HG03280 (cell line): ENCODE measurements around the gene ATE1.

Experiments
- ATAC-seq: cut with Tn5 transposase; IDR thresholded peaks from one replicate; pipeline ENCODE4 v1.9.1; 2021; ENCODE audit warnings: mild to moderate bottlenecking, moderate library complexity; ENCODE audit not compliant: unreplicated experiment

ATE1 gene

GRCh38 chr10:121879476-121879875 is 48.4 kb downstream of the ATE1 start:
- ATAC-seq, result no peak

GRCh38 chr10:121873236-121873635 is 54.6 kb downstream of the ATE1 start:
- ATAC-seq, result no peak

GRCh38 chr10:121870413-121870812 is 57.4 kb downstream of the ATE1 start:
- no peak for ATAC-seq

DNA sequence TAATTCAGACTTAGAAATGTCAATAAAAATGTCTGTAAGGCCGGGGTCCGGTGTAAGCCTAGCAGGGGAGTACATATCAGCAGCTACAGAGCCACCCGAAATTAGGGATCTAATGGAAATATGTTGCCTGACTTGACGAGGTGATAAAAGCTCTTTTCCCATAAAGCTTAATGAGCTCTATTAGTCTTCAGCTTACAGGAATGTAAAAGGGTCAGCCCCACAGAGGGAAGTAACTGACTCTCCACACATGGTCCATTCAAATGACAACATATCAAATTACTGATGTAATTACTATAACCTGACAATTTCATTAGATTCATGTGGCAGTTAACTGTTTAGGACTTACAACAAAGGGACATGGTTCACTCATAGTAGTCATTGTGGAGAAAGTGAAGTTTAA is 62.3 kb downstream of the ATE1 start:
- ATAC-seq, result no peak

DNA sequence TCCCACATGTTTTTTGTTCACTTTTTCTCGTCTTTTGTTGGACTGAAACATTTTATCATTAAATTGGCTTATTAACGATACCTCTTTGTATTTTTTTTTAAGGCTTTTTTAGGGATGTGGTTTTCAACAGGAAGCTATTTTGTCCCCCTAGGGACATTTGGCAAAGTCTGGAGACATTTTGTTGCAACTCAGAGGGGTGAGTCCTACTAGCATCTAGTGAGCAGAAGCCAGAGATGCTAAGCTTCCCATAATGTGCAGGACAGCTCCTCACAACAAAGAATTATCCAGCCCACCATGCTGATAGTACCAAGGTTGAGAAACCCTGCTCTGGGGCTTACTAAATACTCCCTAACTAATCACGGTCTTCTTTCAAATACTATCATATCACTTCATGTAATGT is 63.2 kb downstream of the ATE1 start:
- ATAC-seq, result no peak

DNA sequence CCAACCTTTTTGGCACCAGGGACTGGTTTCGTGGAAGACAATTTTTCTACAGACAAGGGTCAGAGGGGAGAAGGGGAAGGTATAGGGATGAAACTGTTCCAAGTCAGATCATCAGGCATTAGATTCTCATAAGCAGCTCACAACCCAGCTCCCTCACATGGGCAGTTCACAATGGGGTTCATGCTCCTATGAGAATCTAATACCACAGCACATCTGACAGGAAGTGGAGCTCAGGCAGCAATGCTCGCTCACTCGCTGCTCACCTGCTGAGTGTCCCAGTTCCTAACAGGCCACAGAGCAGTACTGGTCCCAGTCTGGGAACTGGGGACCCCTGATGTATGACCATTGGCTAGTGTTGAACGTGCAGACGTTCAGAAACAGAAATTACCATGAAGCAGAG is 63.7 kb downstream of the ATE1 start:
- no peak for ATAC-seq

- no peak for ATAC-seq
Observed at GRCh38 chr10:121862649-121863048, 65.2 kb downstream of the ATE1 start.

- ATAC-seq, result no peak
Observed at GRCh38 chr10:121862042-121862441, 65.8 kb downstream of the ATE1 start.

DNA sequence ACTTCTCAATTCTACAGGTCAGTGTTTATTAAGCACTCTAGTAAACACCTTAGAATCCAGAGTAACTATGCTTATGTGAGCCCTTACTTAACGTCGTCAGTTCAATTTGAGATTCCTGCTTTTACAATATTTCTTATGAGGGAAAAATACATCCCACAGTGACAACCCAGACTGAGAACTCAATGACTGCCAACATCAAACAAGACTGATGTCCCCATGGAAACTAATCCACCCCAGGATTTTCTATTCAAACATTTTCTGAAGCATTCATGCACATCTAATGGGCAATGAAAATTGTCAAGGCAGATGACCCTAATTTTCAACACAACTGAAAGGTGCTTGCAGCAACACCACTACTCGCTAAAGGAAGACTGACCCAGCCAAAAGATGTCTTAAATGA is 67.0 kb downstream of the ATE1 start:
- no peak for ATAC-seq

GRCh38 chr10:121854809-121855445 is 72.9 kb downstream of the ATE1 start:
- ATAC-seq, result no peak

DNA sequence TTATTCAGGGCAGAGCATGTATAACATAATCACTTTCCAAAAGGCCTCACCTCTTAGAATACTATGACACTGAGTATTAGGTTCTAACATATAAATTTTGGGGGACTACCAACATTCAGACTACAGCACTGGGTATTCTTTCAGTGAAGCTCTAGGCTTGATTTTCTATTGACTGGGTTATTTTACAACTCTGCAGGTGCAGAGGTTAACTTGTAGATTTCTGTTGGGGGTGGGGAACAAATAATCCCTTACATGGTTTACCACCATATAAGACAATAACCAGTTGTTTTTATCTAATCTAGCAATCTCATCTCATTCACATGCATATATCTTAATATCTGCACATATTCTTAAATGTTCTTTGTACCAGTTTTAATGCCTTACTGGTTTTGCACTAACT is 73.9 kb downstream of the ATE1 start:
- ATAC-seq, result no peak

- ATAC-seq, result no peak
Observed at GRCh38 chr10:121851786-121852185, 76.0 kb downstream of the ATE1 start.

GRCh38 chr10:121848082-121848481 is 79.7 kb downstream of the ATE1 start:
- no peak for ATAC-seq

DNA sequence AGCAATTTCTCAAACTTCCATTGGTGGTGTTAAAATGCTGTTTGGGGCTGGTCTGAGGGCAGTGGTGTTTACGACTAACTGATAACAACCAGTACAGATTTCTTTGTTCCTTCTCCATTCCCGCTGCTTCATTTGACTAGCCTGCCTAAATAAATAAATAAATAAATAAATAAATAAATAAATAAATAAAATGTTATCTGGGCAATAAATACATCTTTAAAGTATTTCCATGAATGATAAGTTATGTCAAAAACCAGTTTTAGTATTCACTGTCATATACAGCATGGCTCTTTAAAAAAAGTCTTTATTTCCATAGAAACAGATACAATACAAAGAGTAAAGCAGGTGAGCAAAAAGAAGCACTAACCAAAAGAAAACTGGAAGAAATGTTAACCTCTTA is 81.3 kb downstream of the ATE1 start:
- ATAC-seq, result no peak

- no peak for ATAC-seq
Observed at GRCh38 chr10:121845044-121845784, 82.6 kb downstream of the ATE1 start.

DNA sequence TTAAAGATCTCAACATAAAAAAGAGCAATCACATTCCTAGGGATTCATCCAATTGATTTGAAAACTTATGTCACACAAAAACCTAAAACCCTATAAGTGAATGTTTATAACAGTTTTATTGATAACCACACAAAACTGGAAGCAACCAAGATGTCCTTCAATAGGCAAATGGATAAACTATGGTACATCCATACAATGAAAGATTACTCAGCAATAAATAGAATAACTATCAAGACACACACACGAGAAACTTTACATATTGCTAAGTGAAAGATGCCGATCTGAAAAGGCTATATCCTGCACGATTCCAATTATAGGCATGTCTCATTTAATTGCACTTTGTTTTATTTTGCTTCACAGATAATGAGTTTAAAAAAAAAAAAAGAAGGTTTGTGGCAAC is 83.3 kb downstream of the ATE1 start:
- ATAC-seq, result no peak

GRCh38 chr10:121843379-121843778 is 84.5 kb downstream of the ATE1 start:
- no peak for ATAC-seq

- ATAC-seq, result no peak
Observed at GRCh38 chr10:121841862-121842261, 86.0 kb downstream of the ATE1 start.

DNA sequence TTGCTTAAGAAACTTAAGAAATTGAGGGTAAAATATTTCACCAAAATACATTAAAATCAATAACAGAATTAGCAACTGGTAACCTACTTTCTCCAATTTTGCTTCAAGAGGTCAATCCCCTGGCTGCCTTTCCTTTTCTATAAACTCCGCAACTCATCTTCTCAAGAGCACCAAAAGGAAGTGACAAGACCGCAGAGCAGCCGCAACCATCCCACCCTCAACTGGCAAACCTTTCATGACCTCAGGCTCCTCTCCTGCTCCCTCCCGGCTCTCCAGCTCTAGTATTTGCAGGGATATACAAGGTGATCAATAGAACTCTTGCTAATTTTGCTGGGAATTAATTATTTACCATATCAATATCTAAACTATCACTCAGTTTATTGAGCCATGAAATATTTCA is 88.9 kb downstream of the ATE1 start:
- ATAC-seq, result no peak

DNA sequence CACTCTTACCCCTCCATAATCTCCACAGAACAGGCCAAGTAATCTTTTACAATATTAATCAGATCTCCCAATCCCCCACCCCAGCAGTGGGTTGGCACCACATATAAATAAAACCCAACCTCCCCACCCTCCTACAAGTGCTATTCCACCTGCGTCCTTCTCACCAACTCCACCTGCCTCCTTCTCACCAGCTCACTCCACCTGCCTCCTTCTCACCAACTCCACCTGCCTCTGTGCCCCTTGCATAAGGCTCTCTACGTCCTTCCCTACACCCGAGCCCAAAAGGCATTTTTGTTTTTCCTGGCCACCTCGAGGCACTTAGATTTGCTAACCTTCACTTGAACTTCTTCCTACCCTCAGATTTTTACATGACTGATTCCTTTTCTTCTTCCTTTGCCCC is 89.7 kb downstream of the ATE1 start:
- ATAC-seq, result no peak

- ATAC-seq, result no peak
Observed at GRCh38 chr10:121836171-121836570, 91.7 kb downstream of the ATE1 start.

GRCh38 chr10:121835376-121835775 is 92.5 kb downstream of the ATE1 start:
- no peak for ATAC-seq

- no peak for ATAC-seq
Observed at GRCh38 chr10:121834757-121835156, 93.1 kb downstream of the ATE1 start.
